PC-9 (cell line): Measurements from ENCODE around the gene DSTN. TPM values are rescaled to one million over a fixed set of nuclear protein-coding genes. Genes with fewer than 3 reads are reported as not detected.

Source experiments
- BruUV-seq: library from RNA; stranded (reverse); fragments of 400-500 nt; replicated peaks from 2 replicates; lab custom pipeline; 2021; lab: Mats Ljungman, UMichigan
- CTCF ChIA-PET: fragments of 300-600 bp; sonication (Branson Sonifier 250); formaldehyde crosslinking; loops from one replicate; lab custom pipeline; 2022; ENCODE audit warnings: antibody characterized with exemption; lab: Charles Lee
- POLR2A ChIA-PET: fragments of 300-600 bp; sonication (Branson Sonifier 250); formaldehyde crosslinking; loops from one replicate; lab custom pipeline; 2022; ENCODE audit warnings: antibody characterized with exemption; ENCODE audit not compliant: unreplicated experiment; lab: Charles Lee
- DNase-seq, 2 experiments: peaks; one replicate each; pipeline versions ENCODE4 v3.0.0 to v3.0.0-alpha.2; 2015 to 2022; ENCODE audit warnings: mixed read lengths in 1 of 2
- H2AFZ ChIP-seq: fragments of 200-600 bp; sonication (generic); 2 replicates; pipeline ENCODE4 v1.8.1; 2017; ENCODE audit warnings: antibody characterized with exemption
- H3F3A ChIP-seq: fragments of 200-600 bp; sonication (generic); 2 replicates; pipeline ENCODE4 v1.8.1; 2017; ENCODE audit warnings: antibody characterized with exemption, mild to moderate bottlenecking, low read depth; ENCODE audit not compliant: insufficient read depth
- H3K27ac ChIP-seq: fragments of 200-600 bp; sonication (generic); 2 replicates; pipeline ENCODE4 v1.6.1; 2016; ENCODE audit warnings: mixed run types
- H3K27me3 ChIP-seq: fragments of 200-600 bp; sonication (generic); 2 replicates; pipeline ENCODE4 v1.6.1; 2016; ENCODE audit warnings: low read depth, mixed run types; ENCODE audit not compliant: insufficient read depth
- H3K36me3 ChIP-seq: fragments of 200-600 bp; sonication (generic); 2 replicates; pipeline ENCODE4 v1.6.1; 2016; ENCODE audit warnings: low read depth, mixed run types
- H3K4me1 ChIP-seq: fragments of 200-600 bp; sonication (generic); replicated peaks from 2 replicates; pipeline ENCODE4 v1.6.1; 2016; ENCODE audit warnings: mixed run types; ENCODE audit not compliant: insufficient read depth
- H3K4me2 ChIP-seq: fragments of 200-600 bp; sonication (generic); 2 replicates; pipeline ENCODE4 v1.6.1; 2017; ENCODE audit warnings: mixed run types
- H3K4me3 ChIP-seq: fragments of 200-600 bp; sonication (generic); 2 replicates; pipeline ENCODE4 v1.6.1; 2016; ENCODE audit warnings: mixed run types
- H3K79me2 ChIP-seq: fragments of 200-600 bp; sonication (generic); 2 replicates; pipeline ENCODE4 v1.6.1; 2017; ENCODE audit warnings: low read depth, mixed run types
- H3K9me2 ChIP-seq: fragments of 200-600 bp; sonication (generic); 2 replicates; pipeline ENCODE4 v1.8.1; 2017; ENCODE audit warnings: mild to moderate bottlenecking; ENCODE audit not compliant: insufficient read depth
- H3K9me3 ChIP-seq: fragments of 200-600 bp; sonication (generic); 2 replicates; pipeline ENCODE4 v1.8.1; 2016; ENCODE audit warnings: low read depth; ENCODE audit not compliant: insufficient read depth
- H4K20me1 ChIP-seq: fragments of 200-600 bp; sonication (generic); 2 replicates; pipeline ENCODE4 v1.8.1; 2017; ENCODE audit not compliant: insufficient read depth
- CTCF ChIP-seq: fragments of 200-600 bp; sonication (generic); conservative IDR thresholded peaks from 2 replicates; pipeline ENCODE4 v1.6.1; 2017; ENCODE audit warnings: mixed run types, antibody characterized with exemption, mild to moderate bottlenecking, moderate library complexity
- EZH2 ChIP-seq: fragments of 200-600 bp; sonication (generic); IDR thresholded peaks from 2 replicates; pipeline ENCODE4 v1.8.0; 2017; ENCODE audit warnings: antibody characterized with exemption, low read depth
- intact Hi-C: fragments of 100-400 bp; cut with micrococcal nuclease; formaldehyde crosslinking; loops from one replicate; pipeline ENCODE4 v1.10.0; 2022; ENCODE audit not compliant: unreplicated experiment
- total RNA-seq: library from RNA; stranded (reverse); gene quantifications from 2 replicates; pipeline ENCODE4 v1.2.3, GENCODE V29; 2021

Gene DSTN
- total RNA-seq, 1 experiment from 2014 or later: 366 TPM

- intact Hi-C loops: no loop called here
- Histone ChIP-seq H3F3A (peaks cover 32% of the 10 kb centered on the region), H3K36me3 (peaks cover 15% of the 10 kb centered on the region; the same call in 1 of the 2 replicates), H3K4me2 (no peak overlapping the region), H3K4me1 (peaks cover 24% of the 10 kb centered on the region), H3K27ac (0 out of 2 replicates have a peak overlapping the region, but pooled peaks have one; percentile 6), H3K9me2 (no peaks in the 10 kb centered on the region), H4K20me1 (peaks cover 32% of the 10 kb centered on the region), H3K9me3 (no peaks in the 10 kb centered on the region), H3K27me3 (no peaks in the 10 kb centered on the region), H3K79me2 (peaks cover 95% of the 10 kb centered on the region), H2AFZ (no peak overlapping the region), H3K4me3 (no peak overlapping the region)
- BruUV-seq: no TSS peak
- ChIA-PET CTCF (no interaction called here), POLR2A (interaction anchor here (0.6 kb wide), 1 partner anchor 100 kb away, joined by 17 read pairs; no protein-coding TSS in a partner anchor)
- TF ChIP-seq CTCF (no peak), EZH2 (no peak)
- DNase-seq: no peak
Measured at GRCh38 chr20:17589161-17589834, 19.4 kb downstream of the DSTN start.

GRCh38 chr20:17590245-17590644, 20.4 kb downstream of the DSTN start:
- TF ChIP-seq CTCF: no peak
- no peak for TF ChIP-seq EZH2
- H3K79me2 ChIP-seq: peaks cover 95% of the 10 kb centered on the region
- intact Hi-C loops: loop anchor here (5.0 kb wide), 1 partner anchor 33 kb away; no protein-coding TSS in a partner anchor
- CTCF ChIA-PET: no interaction called here
- peaks cover 35% of the 10 kb centered on the region for H4K20me1 ChIP-seq
- POLR2A ChIA-PET: interaction anchor here (0.7 kb wide), 1 partner anchor 20 kb away, joined by 3 read pairs; the partner anchor contains the start of gene DSTN
- no TSS peak for BruUV-seq
- H3K4me3 ChIP-seq: no peak overlapping the region
- H2AFZ ChIP-seq: no peak overlapping the region
- no peak for DNase-seq
- no peaks in the 10 kb centered on the region for H3K27me3 ChIP-seq
- peaks cover 34% of the 10 kb centered on the region for H3K4me1 ChIP-seq
- H3K9me2 ChIP-seq: no peaks in the 10 kb centered on the region
- no peak overlapping the region for H3K4me2 ChIP-seq
- no peaks in the 10 kb centered on the region for H3K9me3 ChIP-seq
- peaks cover 15% of the 10 kb centered on the region; the same call in 1 of the 2 replicates for H3K36me3 ChIP-seq
- 0 out of 2 replicates have a peak overlapping the region, but pooled peaks have one; percentile 34 for H3K27ac ChIP-seq
- peaks cover 37% of the 10 kb centered on the region for H3F3A ChIP-seq

- Histone ChIP-seq H3K9me2 (no peaks in the 10 kb centered on the region), H3K27me3 (no peaks in the 10 kb centered on the region), H3K9me3 (no peaks in the 10 kb centered on the region), H3K36me3 (peaks cover 29% of the 10 kb centered on the region; the same call in 1 of the 2 replicates), H3K4me2 (peak overlapping the region; percentile 47), H3K27ac (peak overlapping the region; percentile 39), H4K20me1 (peaks cover 32% of the 10 kb centered on the region), H3K4me1 (peaks cover 35% of the 10 kb centered on the region), H3F3A (peaks cover 31% of the 10 kb centered on the region), H3K79me2 (peaks cover 96% of the 10 kb centered on the region), H3K4me3 (0 out of 2 replicates have a peak overlapping the region, but pooled peaks have one; percentile 15), H2AFZ (no peak overlapping the region)
- DNase-seq: no peak
- ChIA-PET POLR2A (interaction anchor here (1.6 kb wide), 1 partner anchor 24 kb away, joined by 9 read pairs; the partner anchor contains the start of gene DSTN), CTCF (interaction anchor here (0.8 to 1.5 kb wide), 2 partner anchors 13 to 57 kb away, joined by 3 to 4 read pairs; no protein-coding TSS in a partner anchor)
- no peak for TF ChIP-seq EZH2
- TF ChIP-seq CTCF: no peak
- intact Hi-C loops: loop anchor here (1.0 to 5.0 kb wide), 2 partner anchors 37 to 57 kb away; no protein-coding TSS in a partner anchor
- no TSS peak for BruUV-seq
Measured at GRCh38 chr20:17593902-17594301, 24.0 kb downstream of the DSTN start.
